Ishikawa (cell line): ENCODE results near the gene AQR.

ENCODE experiments used
- CEBPB ChIP-seq: IDR thresholded peaks from 2 replicates; pipeline ENCODE4 v1.6.1; 2012
- CREB1 ChIP-seq: IDR thresholded peaks from 2 replicates; pipeline ENCODE4 v1.6.1; 2012; ENCODE audit warnings: low read depth
- EGR1 ChIP-seq: IDR thresholded peaks from 2 replicates; pipeline ENCODE4 v1.6.1; 2012
- EP300 ChIP-seq: IDR thresholded peaks from 2 replicates; pipeline ENCODE4 v1.6.1; 2012; ENCODE audit warnings: borderline replicate concordance
- FOXM1 ChIP-seq: IDR thresholded peaks from 2 replicates; pipeline ENCODE4 v1.6.1; 2012; ENCODE audit warnings: low read depth, borderline replicate concordance
- MAX ChIP-seq: IDR thresholded peaks from 2 replicates; pipeline ENCODE4 v1.6.1; 2012
- NFIC ChIP-seq: IDR thresholded peaks from 2 replicates; pipeline ENCODE4 v1.6.1; 2012
- RAD21 ChIP-seq: IDR thresholded peaks from 2 replicates; pipeline ENCODE4 v1.6.1; 2012; ENCODE audit warnings: low read depth
- REST ChIP-seq: IDR thresholded peaks from 2 replicates; pipeline ENCODE4 v1.6.1; 2012; ENCODE audit warnings: low read depth, mild to moderate bottlenecking
- TAF1 ChIP-seq: IDR thresholded peaks from 2 replicates; pipeline ENCODE4 v1.6.1; 2012; ENCODE audit warnings: low read depth, mild to moderate bottlenecking
- TCF12 ChIP-seq: IDR thresholded peaks from 2 replicates; pipeline ENCODE4 v1.6.1; 2012; ENCODE audit warnings: low read depth
- TEAD4 ChIP-seq: IDR thresholded peaks from 2 replicates; pipeline ENCODE4 v1.6.1; 2012
- USF1 ChIP-seq: IDR thresholded peaks from 2 replicates; pipeline ENCODE4 v1.6.1; 2012
- YY1 ChIP-seq: IDR thresholded peaks from 2 replicates; pipeline ENCODE4 v1.6.1; 2012; ENCODE audit warnings: low read depth
- ZBTB7A ChIP-seq: IDR thresholded peaks from 2 replicates; pipeline ENCODE4 v1.6.1; 2012; ENCODE audit warnings: low read depth

Gene AQR

DNA sequence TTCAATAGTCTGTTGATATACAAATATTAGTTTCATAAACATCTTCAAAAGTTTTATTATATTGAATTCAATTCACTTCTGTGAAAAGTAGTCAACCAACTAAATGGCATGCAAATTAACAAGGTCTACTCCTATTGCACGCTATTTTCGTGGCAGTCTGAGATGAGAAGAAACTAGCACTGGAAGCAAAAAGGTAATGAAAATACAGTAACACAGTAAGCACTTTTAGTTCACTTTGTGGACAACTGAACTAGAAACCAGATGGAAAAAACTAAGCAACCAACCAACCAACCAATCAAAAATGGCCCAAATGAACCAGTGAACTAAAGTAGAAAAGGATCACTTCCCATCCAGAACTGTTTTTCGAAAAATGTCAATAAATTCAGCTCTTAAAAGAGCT is 118.5 kb downstream of the AQR start:
- no peak for TF ChIP-seq TEAD4
- TF ChIP-seq FOXM1 = no peak
- TF ChIP-seq NFIC = no peak
- no peak for TF ChIP-seq CREB1
- no peak for TF ChIP-seq CEBPB
- TF ChIP-seq MAX = no peak
- TF ChIP-seq TCF12 = no peak
- no peak for TF ChIP-seq TAF1
- no peak for TF ChIP-seq YY1
- TF ChIP-seq EP300 = no peak
- TF ChIP-seq ZBTB7A = no peak
- no peak for TF ChIP-seq USF1
- TF ChIP-seq EGR1 = no peak
- TF ChIP-seq RAD21 = no peak
- no peak for TF ChIP-seq REST

- TF ChIP-seq MAX (no peak), CREB1 (no peak), RAD21 (no peak), TEAD4 (no peak), YY1 (no peak), CEBPB (no peak), ZBTB7A (no peak), REST (no peak)
Measured at GRCh38 chr15:34850121-34850520, 119.4 kb downstream of the AQR start.

GRCh38 chr15:34849364-34849959 is 120.1 kb downstream of the AQR start:
- TF ChIP-seq EP300 (no peak), EGR1 (no peak), YY1 (no peak), RAD21 (no peak), CREB1 (no peak)

DNA sequence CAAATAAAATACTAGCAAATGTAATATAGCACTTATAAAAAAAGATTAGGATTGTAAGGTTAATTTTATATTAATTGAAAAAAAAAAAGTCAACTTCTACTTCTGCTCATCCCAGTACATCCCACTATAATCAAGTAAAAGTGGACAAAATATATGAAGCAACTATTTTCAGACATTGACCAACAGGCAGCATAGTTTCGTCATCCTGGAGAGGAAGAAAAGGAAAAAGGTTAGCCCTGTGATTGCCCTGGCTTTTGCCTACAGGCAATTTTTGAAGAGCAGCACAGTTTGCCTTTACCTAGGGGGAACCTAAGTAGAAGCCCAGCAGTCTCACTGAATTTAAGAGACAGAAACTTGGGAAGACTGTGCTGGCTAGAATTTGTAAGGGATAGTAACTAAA is 121.9 kb downstream of the AQR start:
- TF ChIP-seq TEAD4 = no peak
- no peak for TF ChIP-seq YY1
- TF ChIP-seq REST = no peak
- TF ChIP-seq CEBPB = no peak
- TF ChIP-seq ZBTB7A = no peak

DNA sequence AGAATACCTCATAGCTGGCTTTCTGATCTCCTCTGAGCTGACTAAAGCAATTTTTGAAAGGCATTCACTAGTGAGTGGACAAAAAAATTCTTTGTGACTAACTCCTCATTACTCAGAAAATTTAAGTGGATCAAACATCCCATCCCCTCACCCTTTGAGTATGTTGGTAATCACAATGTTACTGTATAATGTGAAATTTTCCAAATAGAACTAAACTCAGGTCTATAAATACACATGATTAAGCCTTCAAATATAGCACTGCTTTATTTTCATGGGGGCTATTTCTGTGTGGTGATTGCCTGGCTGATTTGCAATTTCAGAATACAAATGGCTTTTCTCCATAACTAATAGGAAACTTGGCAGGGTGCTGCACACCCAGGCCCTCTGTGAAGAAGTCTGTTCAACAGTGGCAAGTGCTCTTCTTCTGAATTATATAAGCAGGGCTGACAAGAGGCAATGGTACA is 128.2 kb downstream of the AQR start:
- TF ChIP-seq MAX = no peak
- TF ChIP-seq TAF1 = no peak
- no peak for TF ChIP-seq CREB1
- no peak for TF ChIP-seq TEAD4
- no peak for TF ChIP-seq FOXM1
- no peak for TF ChIP-seq TCF12
- no peak for TF ChIP-seq ZBTB7A
- no peak for TF ChIP-seq EGR1
- TF ChIP-seq REST = no peak
- no peak for TF ChIP-seq USF1
- TF ChIP-seq RAD21 = no peak
- TF ChIP-seq EP300 = no peak
- no peak for TF ChIP-seq YY1
- no peak for TF ChIP-seq NFIC
